Stimulated activated CD8-positive, alpha-beta memory T cell treated with anti-CD3 and anti-CD28 coated beads, Interleukin-4, amount 100 ng/mL, for 48 hours (primary cell): ENCODE results near the gene ETS1.
A peak's percentile ranks its signal among the peaks of the same experiment; 100 is the strongest.

Experiments
- DNase-seq: peaks from one replicate; pipeline ENCODE4 v3.0.0-alpha.2; 2020

ETS1 gene

GRCh38 chr11:128497776-128498095 lies 89.6 kb downstream of the ETS1 start:
- no peak for DNase-seq

- DNase-seq, result no peak
These were observed 90.1 kb downstream of the ETS1 start for GRCh38 chr11:128497061-128497775.

- DNase-seq, result no peak
These were observed 90.7 kb downstream of the ETS1 start for GRCh38 chr11:128496692-128497060.

GRCh38 chr11:128496249-128496648 lies 91.1 kb downstream of the ETS1 start:
- DNase-seq, result no peak

- DNase-seq, result peak; percentile 36
These were observed 92.7 kb downstream of the ETS1 start for GRCh38 chr11:128494418-128495332.

- DNase-seq, result no peak
These were observed 93.8 kb downstream of the ETS1 start for GRCh38 chr11:128493570-128493965.

- DNase-seq, result no peak
These were observed 94.3 kb downstream of the ETS1 start for GRCh38 chr11:128492903-128493569.

- DNase-seq, result peak; percentile 26
These were observed 94.9 kb downstream of the ETS1 start for GRCh38 chr11:128492461-128492860.

GRCh38 chr11:128491195-128491936 lies 96.0 kb downstream of the ETS1 start:
- peak; percentile 21 for DNase-seq

- peak; percentile 31 for DNase-seq
These were observed 97.3 kb downstream of the ETS1 start for GRCh38 chr11:128490092-128490491.

GRCh38 chr11:128488471-128488870 lies 98.9 kb downstream of the ETS1 start:
- DNase-seq, result peak; percentile 45

GRCh38 chr11:128487978-128488377 lies 99.4 kb downstream of the ETS1 start:
- peak; percentile 32 for DNase-seq

- no peak for DNase-seq
These were observed 103.2 kb downstream of the ETS1 start for GRCh38 chr11:128484172-128484571.

- DNase-seq, result peak; percentile 44
These were observed 104.1 kb downstream of the ETS1 start for GRCh38 chr11:128483211-128483788.

GRCh38 chr11:128482512-128483191 lies 104.7 kb downstream of the ETS1 start:
- DNase-seq, result peak; percentile 69

GRCh38 chr11:128482092-128482491 lies 105.3 kb downstream of the ETS1 start:
- DNase-seq, result no peak

GRCh38 chr11:128481135-128481534 lies 106.2 kb downstream of the ETS1 start:
- DNase-seq, result no peak

GRCh38 chr11:128480665-128481064 lies 106.7 kb downstream of the ETS1 start:
- no peak for DNase-seq

GRCh38 chr11:128480066-128480465 lies 107.3 kb downstream of the ETS1 start:
- peak; percentile 42 for DNase-seq

GRCh38 chr11:128479144-128479543 lies 108.2 kb downstream of the ETS1 start:
- no peak for DNase-seq

GRCh38 chr11:128478305-128478704 lies 109.1 kb downstream of the ETS1 start:
- no peak for DNase-seq

GRCh38 chr11:128477811-128478210 lies 109.5 kb downstream of the ETS1 start:
- no peak for DNase-seq
